K562 (cell line): ENCODE data around the gene S1PR1. TPM values are rescaled to one million over a fixed set of nuclear protein-coding genes. Genes with fewer than 3 reads are reported as not detected.
A peak's percentile ranks its signal among the peaks of the same experiment; 100 is the strongest.

Source experiments
- ATAC-seq: fragments of 200-7000 bp; cut with Tn5 transposase; 3 replicates; pipeline ENCODE4 v1.9.1; 2020; ENCODE audit warnings: moderate library complexity
- BruUV-seq: library from RNA; stranded (reverse); fragments of 400-500 nt; replicated peaks from 2 replicates; lab custom pipeline; 2021; lab: Mats Ljungman, UMichigan
- CTCF ChIA-PET: fragments of 300-600 bp; formaldehyde crosslinking; extraction: SDS; loops from one replicate; lab custom pipeline; 2021; ENCODE audit warnings: low intra/inter-chr PET ratio; lab: Yijun Ruan, JAX
- POLR2A ChIA-PET: fragments of 300-600, 350-650 bp; sonication (Branson Sonifier 250); formaldehyde crosslinking; extraction: SDS; loops from one replicate; lab custom pipeline; 2021; ENCODE audit warnings: antibody characterized with exemption, inconsistent platforms; lab: Yijun Ruan, JAX
- DNase-seq, 4 experiments: peaks; one replicate each; pipeline versions ENCODE4 v3.0.0 to v3.0.0-alpha.2; 2011 to 2018; ENCODE audit warnings: low spot score in 3 of 4, mixed read lengths in 3 of 4; ENCODE audit errors: extremely low read depth in 1 of 4
- FAIRE-seq: peaks from 2 replicates; lab custom pipeline; 2011; peaks lifted over from hg19 to GRCh38; lab: Jason Lieb, UNC
- H2AFZ ChIP-seq: 2 replicates; pipeline ENCODE4 v1.6.0; 2011; ENCODE audit warnings: low read depth, low read length, control low read depth, inconsistent platforms
- H3K27ac ChIP-seq: fragments of 200-600 bp; 3 replicates; pipeline ENCODE4 v1.8.0; 2011; ENCODE audit warnings: low read depth, mild to moderate bottlenecking, control low read depth, inconsistent platforms, low read length, moderate library complexity, mixed read lengths; ENCODE audit errors: extremely low read depth
- H3K27me3 ChIP-seq, 2 experiments: fragments of 300-600 bp in 1 of 2; 2 replicates in 1 of 2; 3 replicates in 1 of 2; pipeline versions ENCODE4 v1.6.0 to v1.8.0; 2011; ENCODE audit warnings: inconsistent platforms in 2 of 2, low read length in 2 of 2, mild to moderate bottlenecking in 1 of 2, mixed read lengths in 1 of 2, moderate library complexity in 1 of 2; ENCODE audit not compliant: control insufficient read depth in 2 of 2, insufficient read depth in 2 of 2
- H3K36me3 ChIP-seq: fragments of 300-600 bp; 3 replicates; pipeline ENCODE4 v1.8.0; 2011; ENCODE audit warnings: mild to moderate bottlenecking, low read length, inconsistent platforms; ENCODE audit not compliant: control insufficient read depth, insufficient read depth
- H3K4me1 ChIP-seq, 2 experiments: fragments of 200-600 bp in 1 of 2; replicated peaks in 1 of 2; 2 replicates in 1 of 2; 3 replicates in 1 of 2; pipeline versions ENCODE4 v1.5.1 to v1.8.0; 2011; ENCODE audit warnings: inconsistent platforms in 2 of 2, low read length in 2 of 2, mild to moderate bottlenecking in 1 of 2, mixed read lengths in 1 of 2, moderate library complexity in 1 of 2; ENCODE audit not compliant: control insufficient read depth in 2 of 2, insufficient read depth in 2 of 2
- H3K4me2 ChIP-seq: 2 replicates; pipeline ENCODE4 v1.6.1; 2011; ENCODE audit warnings: low read length, control low read depth, inconsistent platforms, mixed read lengths; ENCODE audit not compliant: insufficient read depth
- H3K4me3 ChIP-seq: fragments of 200-600 bp; sonication (generic), shearing (Covaris generic); 2 replicates; pipeline ENCODE4 v1.5.1; 2016; ENCODE audit warnings: control low read depth, inconsistent platforms
- H3K79me2 ChIP-seq: fragments of 200-600 bp; 3 replicates; pipeline ENCODE4 v1.8.0; 2011; ENCODE audit warnings: low read length, inconsistent platforms; ENCODE audit not compliant: control insufficient read depth, insufficient read depth
- H3K9ac ChIP-seq, 2 experiments: 2 replicates each; pipeline versions ENCODE4 v1.6.0 to v1.6.1; 2011; ENCODE audit warnings: low read depth in 2 of 2, low read length in 2 of 2, control low read depth in 1 of 2, inconsistent platforms in 1 of 2, mild to moderate bottlenecking in 1 of 2, mixed read lengths in 1 of 2; ENCODE audit not compliant: insufficient read depth in 1 of 2
- H3K9me1 ChIP-seq: one replicate; pipeline ENCODE4 v1.6.0; 2011; ENCODE audit warnings: inconsistent platforms, mild to moderate bottlenecking, low read length, moderate library complexity; ENCODE audit not compliant: control insufficient read depth, insufficient read depth
- H3K9me3 ChIP-seq: replicated peaks from 2 replicates; pipeline ENCODE4 v1.5.1; 2011; ENCODE audit warnings: low read depth, low read length, inconsistent platforms; ENCODE audit not compliant: control insufficient read depth, insufficient read depth
- H4K20me1 ChIP-seq: replicated peaks from 2 replicates; pipeline ENCODE4 v1.6.1; 2011; ENCODE audit warnings: low read length, inconsistent platforms, mixed read lengths; ENCODE audit not compliant: control insufficient read depth, insufficient read depth
- ARID1B ChIP-seq: fragments of 450-650 bp; IDR thresholded peaks from 2 replicates; pipeline ENCODE4 v1.6.1; 2016; ENCODE audit warnings: antibody characterized with exemption, mild to moderate bottlenecking, inconsistent platforms
- CBFA2T3 ChIP-seq: fragments of 450-650 bp; IDR thresholded peaks from 2 replicates; pipeline ENCODE4 v1.6.1; 2017
- JUND ChIP-seq, 2 experiments: IDR thresholded peaks; 2 replicates in 1 of 2; 3 replicates in 1 of 2; pipeline ENCODE4 v1.6.1; 2011; ENCODE audit warnings: borderline replicate concordance in 2 of 2, low read depth in 2 of 2, low read length in 2 of 2, improper control_type of control experiment in 1 of 2, missing biosample characterization in 1 of 2, missing genetic modification characterization in 1 of 2, missing genetic modification reagents in 1 of 2
- TRIM24 ChIP-seq, 2 experiments: fragments of 450-650 bp; IDR thresholded peaks; 2 replicates each; pipeline ENCODE4 v1.6.1; 2016
- XRCC4 ChIP-seq: IDR thresholded peaks from one replicate; pipeline ENCODE4 v1.6.1; 2011; ENCODE audit not compliant: insufficient read depth, insufficient read length; ENCODE audit errors: extremely low read depth
- WGBS: fragments of 100-300 bp; shearing (Covaris generic); methylation state at CpG from one replicate; pipeline ENCODE4 v1.1.6; 2016; ENCODE audit warnings: low coverage, mixed read lengths; ENCODE audit not compliant: insufficient coverage; ENCODE audit errors: missing lambda C conversion rate; 5-methylcytosine and 5-hydroxymethylcytosine counted together
- in situ Hi-C: fragments of 300-500 bp; cut with MboI; formaldehyde crosslinking; loops from 4 replicates; pipeline ENCODE4 v1.15.0; 2018; ENCODE audit warnings: inconsistent platforms, mixed read lengths
- intact Hi-C: fragments of 100-400 bp; cut with micrococcal nuclease; formaldehyde crosslinking; loops from 2 replicates; pipeline ENCODE4 v1.14.2; 2022
- polyA plus RNA-seq, 8 experiments: library from polyadenylated mRNA; depleted of rRNA in 4 of 8; stranded (reverse) in 5 of 8; unstranded in 3 of 8; fragments of >200 nt; fragmentation: Nextera tagmentation in 2 of 8; fragmentation: Illumina TruSeq in 1 of 8; extraction: Ambion mirVana in 2 of 8; extraction: Trizol in 1 of 8; gene quantifications; 2 replicates each; pipeline versions ENCODE4 v1.2.1 to v1.2.3, GENCODE V29; 2011 to 2014; ENCODE audit warnings: inconsistent platforms in 1 of 8, missing spikeins in 1 of 8
- total RNA-seq, 7 experiments: library from RNA; depleted of rRNA in 6 of 7; stranded (reverse); fragments of >200 nt in 6 of 7; fragmentation: Illumina TruSeq in 2 of 7; extraction: Trizol in 2 of 7; gene quantifications; 2 replicates each; pipeline versions ENCODE4 v1.2.1 to v1.2.3, GENCODE V29; 2011 to 2021; ENCODE audit warnings: low replicate concordance in 1 of 7
- TF ChIP-seq, protein P1 (sequence below): sonication (generic); formaldehyde crosslinking; IDR thresholded peaks from 2 replicates; pipeline ENCODE4 v1.8.0; 2023; ENCODE audit warnings: missing genetic modification reagents, mild to moderate bottlenecking, borderline replicate concordance
- TF ChIP-seq, protein P2 (sequence below), 2 experiments: IDR thresholded peaks; 2 replicates each; pipeline ENCODE4 v1.6.1; 2011; ENCODE audit warnings: borderline replicate concordance in 1 of 2, control low read depth in 1 of 2, low read depth in 1 of 2, low read length in 1 of 2, mild to moderate bottlenecking in 1 of 2, mixed read lengths in 1 of 2, moderate library complexity in 1 of 2; ENCODE audit not compliant: insufficient read depth in 1 of 2, insufficient read length in 1 of 2, poor library complexity in 1 of 2, severe bottlenecking in 1 of 2; ENCODE audit errors: extremely low read depth in 1 of 2

Gene S1PR1
- total and polyA plus RNA-seq, 9 of the 15 experiments (the other 6 are each of a cell fraction or from before 2014, with no cell fraction given), result 0.22 to 1.2 (median 0.43) TPM

DNA sequence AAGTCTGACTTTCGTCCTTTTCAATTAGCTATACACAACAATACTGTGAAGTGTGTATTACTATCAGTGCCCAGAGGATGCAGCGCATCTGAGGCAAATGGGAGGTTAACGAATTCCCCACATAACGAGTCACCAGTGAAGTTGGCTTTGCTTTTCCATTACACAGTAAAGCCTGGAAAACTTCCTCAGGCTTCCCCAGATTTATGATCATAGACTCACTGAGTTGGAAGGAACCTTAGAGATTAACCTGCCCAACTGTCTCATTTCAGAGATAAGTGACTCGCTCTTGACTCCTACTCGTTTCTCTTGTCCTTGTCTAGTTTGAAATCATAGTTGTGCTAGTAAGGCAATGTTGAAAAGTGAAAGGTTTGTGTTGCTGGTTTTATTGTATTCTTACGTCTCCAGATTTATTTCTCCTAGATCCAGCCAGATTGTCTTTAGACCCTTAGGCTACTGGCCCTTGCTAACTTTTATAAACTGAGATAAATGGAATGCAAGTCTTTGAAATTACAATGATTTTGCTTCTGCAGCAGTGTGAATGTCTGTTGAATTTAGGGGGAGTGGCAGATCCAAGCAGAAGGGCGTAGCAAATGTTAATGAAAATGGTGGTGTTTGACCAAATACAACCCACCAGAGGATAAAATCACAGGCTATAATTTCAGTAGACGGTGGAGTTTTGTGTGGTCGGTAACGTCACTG is 17.3 kb downstream of the S1PR1 start (continued):
- no peak for TF ChIP-seq XRCC4
- peak; percentile 41; the same call in 1 of the 2 replicates for TF ChIP-seq ARID1B

DNA sequence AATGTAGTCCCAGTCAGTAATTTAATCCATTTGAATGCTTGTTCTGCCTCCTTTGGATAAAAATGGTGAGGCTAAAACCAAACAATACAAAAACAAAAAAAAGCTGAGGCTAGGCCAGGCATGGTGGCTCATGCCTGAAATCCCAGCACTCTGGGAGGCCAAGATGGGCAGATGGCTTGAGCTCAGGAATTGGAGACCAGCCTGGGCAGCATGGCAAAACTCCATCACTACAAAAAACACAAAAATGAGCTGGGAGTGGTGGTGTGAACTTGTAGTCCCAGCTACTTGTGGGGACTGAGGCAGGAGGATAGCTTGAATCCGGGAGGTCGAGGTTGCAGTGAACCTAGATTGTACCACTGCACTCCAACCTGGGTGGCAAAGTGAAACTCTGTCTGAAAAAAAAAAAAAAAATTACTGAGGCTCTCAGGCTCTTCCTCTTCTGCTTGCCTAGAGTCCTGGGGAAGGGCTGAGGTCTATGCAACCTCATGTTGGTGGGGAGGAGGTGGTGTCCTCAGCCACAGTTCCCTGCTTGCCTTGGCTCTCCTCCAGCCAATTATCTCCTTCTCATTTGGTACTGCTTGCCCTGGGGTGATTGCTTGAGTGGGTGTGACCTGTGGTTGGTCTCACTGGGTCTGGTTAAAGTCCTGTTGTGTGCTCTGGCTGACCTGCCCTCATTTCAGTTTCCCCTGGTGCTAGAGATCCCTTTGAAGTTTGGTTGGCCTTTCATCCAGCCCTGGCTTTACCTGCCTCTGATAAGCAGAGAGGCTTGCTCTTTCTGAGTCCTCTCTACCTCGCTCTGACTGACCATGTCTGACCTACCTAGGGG is 20.9 kb downstream of the S1PR1 start:
- peak; percentile 98 for FAIRE-seq
- Histone ChIP-seq H3K36me3 (no peaks in the 10 kb centered on the region), H3K27ac (peak overlapping the region; percentile 72; the same call in 2 of the 3 replicates), H4K20me1 (no peaks in the 10 kb centered on the region), H3K9ac (peak overlapping the region; percentile 30 to 53; a peak in 2 of 4 replicates), H3K9me3 (no peaks in the 10 kb centered on the region), H3K9me1 (no peaks in the 10 kb centered on the region), H3K27me3 (no peaks in the 10 kb centered on the region), H3K4me2 (peak overlapping the region; percentile 48), H3K4me1 (peaks cover 13 to 42% of the 10 kb centered on the region in 2 experiments), H3K79me2 (no peaks in the 10 kb centered on the region), H3K4me3 (no peak overlapping the region), H2AFZ (peak overlapping the region; percentile 78)
- CTCF ChIA-PET, result no interaction called here
- BruUV-seq, result no TSS peak
- POLR2A ChIA-PET, result interaction anchor here (0.9 kb wide), 1 partner anchor 10 kb away, joined by 4 read pairs; no protein-coding TSS in a partner anchor
- peak; percentile 93 for ATAC-seq
- 13% methylated on average over 3 of the region's 3 CpGs for WGBS
- in situ Hi-C loops, result no loop called here
- peak in 3 of 4 experiments; percentile 23 to 94 (median 80) for DNase-seq
- intact Hi-C loops, result no loop called here
- TF ChIP-seq TRIM24 (IDR thresholded peaks at IDR 0.05) (0 out of 4 replicates have a peak, but pooled peaks of 1 of the 2 experiments have one; percentile 21), CBFA2T3 (peak; percentile 85), JUND (IDR thresholded peaks at IDR 0.05; ENCODE audit: borderline replicate concordance, low read depth, low read length) (peak; percentile 25; the same call in 1 of the 2 replicates), JUND (tag; IDR thresholded peaks at IDR 0.05; ENCODE audit: borderline replicate concordance, low read depth, low read length) (peak; percentile 27; the same call in 1 of the 3 replicates)
- TF ChIP-seq, protein P1, sequence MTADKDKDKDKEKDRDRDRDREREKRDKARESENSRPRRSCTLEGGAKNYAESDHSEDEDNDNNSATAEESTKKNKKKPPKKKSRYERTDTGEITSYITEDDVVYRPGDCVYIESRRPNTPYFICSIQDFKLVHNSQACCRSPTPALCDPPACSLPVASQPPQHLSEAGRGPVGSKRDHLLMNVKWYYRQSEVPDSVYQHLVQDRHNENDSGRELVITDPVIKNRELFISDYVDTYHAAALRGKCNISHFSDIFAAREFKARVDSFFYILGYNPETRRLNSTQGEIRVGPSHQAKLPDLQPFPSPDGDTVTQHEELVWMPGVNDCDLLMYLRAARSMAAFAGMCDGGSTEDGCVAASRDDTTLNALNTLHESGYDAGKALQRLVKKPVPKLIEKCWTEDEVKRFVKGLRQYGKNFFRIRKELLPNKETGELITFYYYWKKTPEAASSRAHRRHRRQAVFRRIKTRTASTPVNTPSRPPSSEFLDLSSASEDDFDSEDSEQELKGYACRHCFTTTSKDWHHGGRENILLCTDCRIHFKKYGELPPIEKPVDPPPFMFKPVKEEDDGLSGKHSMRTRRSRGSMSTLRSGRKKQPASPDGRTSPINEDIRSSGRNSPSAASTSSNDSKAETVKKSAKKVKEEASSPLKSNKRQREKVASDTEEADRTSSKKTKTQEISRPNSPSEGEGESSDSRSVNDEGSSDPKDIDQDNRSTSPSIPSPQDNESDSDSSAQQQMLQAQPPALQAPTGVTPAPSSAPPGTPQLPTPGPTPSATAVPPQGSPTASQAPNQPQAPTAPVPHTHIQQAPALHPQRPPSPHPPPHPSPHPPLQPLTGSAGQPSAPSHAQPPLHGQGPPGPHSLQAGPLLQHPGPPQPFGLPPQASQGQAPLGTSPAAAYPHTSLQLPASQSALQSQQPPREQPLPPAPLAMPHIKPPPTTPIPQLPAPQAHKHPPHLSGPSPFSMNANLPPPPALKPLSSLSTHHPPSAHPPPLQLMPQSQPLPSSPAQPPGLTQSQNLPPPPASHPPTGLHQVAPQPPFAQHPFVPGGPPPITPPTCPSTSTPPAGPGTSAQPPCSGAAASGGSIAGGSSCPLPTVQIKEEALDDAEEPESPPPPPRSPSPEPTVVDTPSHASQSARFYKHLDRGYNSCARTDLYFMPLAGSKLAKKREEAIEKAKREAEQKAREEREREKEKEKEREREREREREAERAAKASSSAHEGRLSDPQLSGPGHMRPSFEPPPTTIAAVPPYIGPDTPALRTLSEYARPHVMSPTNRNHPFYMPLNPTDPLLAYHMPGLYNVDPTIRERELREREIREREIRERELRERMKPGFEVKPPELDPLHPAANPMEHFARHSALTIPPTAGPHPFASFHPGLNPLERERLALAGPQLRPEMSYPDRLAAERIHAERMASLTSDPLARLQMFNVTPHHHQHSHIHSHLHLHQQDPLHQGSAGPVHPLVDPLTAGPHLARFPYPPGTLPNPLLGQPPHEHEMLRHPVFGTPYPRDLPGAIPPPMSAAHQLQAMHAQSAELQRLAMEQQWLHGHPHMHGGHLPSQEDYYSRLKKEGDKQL (CRISPR knock-in tag), result no peak
- TF ChIP-seq, protein P2, sequence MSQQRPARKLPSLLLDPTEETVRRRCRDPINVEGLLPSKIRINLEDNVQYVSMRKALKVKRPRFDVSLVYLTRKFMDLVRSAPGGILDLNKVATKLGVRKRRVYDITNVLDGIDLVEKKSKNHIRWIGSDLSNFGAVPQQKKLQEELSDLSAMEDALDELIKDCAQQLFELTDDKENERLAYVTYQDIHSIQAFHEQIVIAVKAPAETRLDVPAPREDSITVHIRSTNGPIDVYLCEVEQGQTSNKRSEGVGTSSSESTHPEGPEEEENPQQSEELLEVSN (IDR thresholded peaks at IDR 0.05; ENCODE audit: borderline replicate concordance in 1 of 2, extremely low read depth in 1 of 2, insufficient read depth in 1 of 2, insufficient read length in 1 of 2, low read depth in 1 of 2, low read length in 1 of 2, poor library complexity in 1 of 2, severe bottlenecking in 1 of 2), result peak in 1 of 2 experiments; percentile 12
